H1 (cell line): ENCODE data around the gene VCPKMT. TPM values are rescaled to one million over a fixed set of nuclear protein-coding genes. Genes with fewer than 3 reads are reported as not detected.

Experiments used
- BCL11A ChIP-seq, 2 experiments: IDR thresholded peaks; one replicate each; pipeline ENCODE4 v1.6.1; 2011; ENCODE audit warnings: low read depth in 2 of 2, low read length in 2 of 2, mild to moderate bottlenecking in 2 of 2
- CHD1 ChIP-seq: IDR thresholded peaks from 2 replicates; pipeline ENCODE4 v1.6.1; 2012; ENCODE audit warnings: low read depth, low read length, improper control_type of control experiment
- CHD2 ChIP-seq: IDR thresholded peaks from 2 replicates; pipeline ENCODE4 v1.6.1; 2012; ENCODE audit warnings: low read length, improper control_type of control experiment
- CREB1 ChIP-seq: IDR thresholded peaks from 2 replicates; pipeline ENCODE4 v1.6.1; 2012; ENCODE audit warnings: inconsistent platforms
- CTBP2 ChIP-seq: IDR thresholded peaks from 2 replicates; pipeline ENCODE4 v1.7.0; 2011; ENCODE audit warnings: borderline replicate concordance, mild to moderate bottlenecking, moderate library complexity, mixed read lengths, low read length; ENCODE audit not compliant: insufficient read depth, insufficient read length
- CTCF ChIP-seq, 3 experiments: IDR thresholded peaks; 1 replicate in 2 of 3; 2 replicates in 1 of 3; pipeline versions ENCODE4 v1.5.1 to v1.6.1; 2011; ENCODE audit warnings: low read length in 3 of 3, mild to moderate bottlenecking in 3 of 3, inconsistent platforms in 2 of 3, low read depth in 1 of 3, moderate library complexity in 1 of 3; ENCODE audit not compliant: insufficient read depth in 1 of 3; ENCODE audit errors: control extremely low read depth in 1 of 3
- FOSL1 ChIP-seq: IDR thresholded peaks from 2 replicates; pipeline ENCODE4 v1.6.1; 2011; ENCODE audit warnings: mild to moderate bottlenecking, low read depth, low read length, moderate library complexity; ENCODE audit not compliant: insufficient read depth
- GABPA ChIP-seq: IDR thresholded peaks from 2 replicates; pipeline ENCODE4 v1.6.1; 2011; ENCODE audit warnings: mild to moderate bottlenecking, low read length, moderate library complexity, borderline replicate concordance; ENCODE audit not compliant: insufficient read depth
- HDAC2 ChIP-seq, 2 experiments: fragments of 300-600 bp in 1 of 2; sonication (generic) in 1 of 2; IDR thresholded peaks; 2 replicates each; pipeline ENCODE4 v1.6.1; 2011 to 2012; ENCODE audit warnings: low read depth in 2 of 2, low read length in 2 of 2, mild to moderate bottlenecking in 2 of 2, moderate library complexity in 2 of 2, borderline replicate concordance in 1 of 2, inconsistent platforms in 1 of 2
- JUN ChIP-seq: IDR thresholded peaks from 2 replicates; pipeline ENCODE4 v1.6.1; 2011; ENCODE audit warnings: low read depth, mild to moderate bottlenecking, improper control_type of control experiment, low read length
- MAX ChIP-seq: IDR thresholded peaks from 2 replicates; pipeline ENCODE4 v1.6.1; 2012; ENCODE audit warnings: inconsistent platforms
- POLR2A ChIP-seq, 2 experiments: IDR thresholded peaks; 1 replicate in 1 of 2; 2 replicates in 1 of 2; pipeline ENCODE4 v1.6.1; 2011; ENCODE audit warnings: low read depth in 2 of 2, low read length in 2 of 2, mild to moderate bottlenecking in 2 of 2; ENCODE audit errors: control extremely low read depth in 1 of 2
- POLR2AphosphoS5 ChIP-seq: IDR thresholded peaks from 2 replicates; pipeline ENCODE4 v1.6.1; 2011; ENCODE audit warnings: low read depth, low read length
- POU5F1 ChIP-seq: IDR thresholded peaks from 2 replicates; pipeline ENCODE4 v1.6.1; 2011; ENCODE audit warnings: low read depth, mild to moderate bottlenecking, low read length, moderate library complexity
- SRF ChIP-seq: IDR thresholded peaks from 2 replicates; pipeline ENCODE4 v1.6.1; 2011; ENCODE audit warnings: mild to moderate bottlenecking, low read depth, low read length, moderate library complexity
- SUZ12 ChIP-seq: fragments of 200-600 bp; sonication (generic); IDR thresholded peaks from 2 replicates; pipeline ENCODE4 v1.6.1; 2012; ENCODE audit warnings: mild to moderate bottlenecking, inconsistent platforms, low read length, moderate library complexity, mixed read lengths
- YY1 ChIP-seq: IDR thresholded peaks from 2 replicates; pipeline ENCODE4 v1.6.1; 2011; ENCODE audit warnings: low read depth, mild to moderate bottlenecking, low read length
- polyA plus RNA-seq, 7 experiments: library from polyadenylated mRNA; depleted of rRNA in 3 of 7; stranded (reverse) in 5 of 7; unstranded in 2 of 7; fragments of >200 nt in 5 of 7; fragments of 200-250 nt in 2 of 7; gene quantifications; 1 replicate in 5 of 7; 2 replicates in 1 of 7; 4 replicates in 1 of 7; pipeline versions ENCODE4 v1.2.1 to v1.2.3, GENCODE V29; 2011 to 2013; ENCODE audit warnings: missing spikeins in 2 of 7, mixed read lengths in 2 of 7
- total RNA-seq: library from RNA; stranded (reverse); fragmentation: NEBNext Ultra II Directional; extraction: Animal tissue kit (Norgen Biotek cat#: 25700); gene quantifications from 2 replicates; pipeline ENCODE4 v1.2.1, GENCODE V29; 2021
- TF ChIP-seq, protein P1 (sequence below): IDR thresholded peaks from 2 replicates; pipeline ENCODE4 v1.6.1; 2012; ENCODE audit warnings: low read length, inconsistent platforms
- TF ChIP-seq, protein P2 (sequence below): IDR thresholded peaks from 2 replicates; pipeline ENCODE4 v1.6.1; 2011; ENCODE audit warnings: low read depth, mild to moderate bottlenecking, low read length; ENCODE audit not compliant: insufficient read depth

The VCPKMT gene
- total and polyA plus RNA-seq, 2 of the 8 experiments (the other 6 are each of a cell fraction or from before 2014, with no cell fraction given) = 3.8 to 7.1 TPM

GRCh38 chr14:50116181-50116956 lies at the start of gene VCPKMT (continued):
- TF ChIP-seq HDAC2 (IDR thresholded peaks at IDR 0.05; ENCODE audit: borderline replicate concordance in 1 of 2, low read depth in 2 of 2, low read length in 2 of 2) (0 out of 4 replicates have a peak, but pooled peaks of 1 of the 2 experiments have one; percentile 50), CHD1 (no peak), CTCF (IDR thresholded peaks at IDR 0.05; ENCODE audit: control extremely low read depth in 1 of 3, insufficient read depth in 1 of 3, low read depth in 1 of 3, low read length in 3 of 3) (no peak), POU5F1 (no peak), JUN (no peak), SUZ12 (no peak), BCL11A (IDR thresholded peaks at IDR 0.05; ENCODE audit: low read depth in 2 of 2, low read length in 2 of 2) (no peak), MAX (peak; percentile 61; the same call in 1 of the 2 replicates), POLR2A (IDR thresholded peaks at IDR 0.05; ENCODE audit: control extremely low read depth in 1 of 2, low read depth in 2 of 2, low read length in 2 of 2) (peak; percentile 97 to 98), SRF (peak; percentile 80), CREB1 (peak; percentile 99), GABPA (no peak), CHD2 (no peak), FOSL1 (no peak), POLR2AphosphoS5 (peak; percentile 97), CTBP2 (no peak), YY1 (peak; percentile 99)
- TF ChIP-seq, protein P1, sequence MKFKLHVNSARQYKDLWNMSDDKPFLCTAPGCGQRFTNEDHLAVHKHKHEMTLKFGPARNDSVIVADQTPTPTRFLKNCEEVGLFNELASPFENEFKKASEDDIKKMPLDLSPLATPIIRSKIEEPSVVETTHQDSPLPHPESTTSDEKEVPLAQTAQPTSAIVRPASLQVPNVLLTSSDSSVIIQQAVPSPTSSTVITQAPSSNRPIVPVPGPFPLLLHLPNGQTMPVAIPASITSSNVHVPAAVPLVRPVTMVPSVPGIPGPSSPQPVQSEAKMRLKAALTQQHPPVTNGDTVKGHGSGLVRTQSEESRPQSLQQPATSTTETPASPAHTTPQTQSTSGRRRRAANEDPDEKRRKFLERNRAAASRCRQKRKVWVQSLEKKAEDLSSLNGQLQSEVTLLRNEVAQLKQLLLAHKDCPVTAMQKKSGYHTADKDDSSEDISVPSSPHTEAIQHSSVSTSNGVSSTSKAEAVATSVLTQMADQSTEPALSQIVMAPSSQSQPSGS = no peak
- TF ChIP-seq, protein P2, sequence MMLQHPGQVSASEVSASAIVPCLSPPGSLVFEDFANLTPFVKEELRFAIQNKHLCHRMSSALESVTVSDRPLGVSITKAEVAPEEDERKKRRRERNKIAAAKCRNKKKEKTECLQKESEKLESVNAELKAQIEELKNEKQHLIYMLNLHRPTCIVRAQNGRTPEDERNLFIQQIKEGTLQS = peak; percentile 81
